ENCODE measurements around the gene PDLIM5. TPM values are rescaled to one million over a fixed set of nuclear protein-coding genes. Genes with fewer than 3 reads are reported as not detected.
A peak's percentile ranks its signal among the peaks of the same experiment; 100 is the strongest.

Gene PDLIM5
- total and polyA plus RNA-seq, 7 experiments from 2014 or later = 14.4 to 61.7 (median 35.7) TPM

DNA sequence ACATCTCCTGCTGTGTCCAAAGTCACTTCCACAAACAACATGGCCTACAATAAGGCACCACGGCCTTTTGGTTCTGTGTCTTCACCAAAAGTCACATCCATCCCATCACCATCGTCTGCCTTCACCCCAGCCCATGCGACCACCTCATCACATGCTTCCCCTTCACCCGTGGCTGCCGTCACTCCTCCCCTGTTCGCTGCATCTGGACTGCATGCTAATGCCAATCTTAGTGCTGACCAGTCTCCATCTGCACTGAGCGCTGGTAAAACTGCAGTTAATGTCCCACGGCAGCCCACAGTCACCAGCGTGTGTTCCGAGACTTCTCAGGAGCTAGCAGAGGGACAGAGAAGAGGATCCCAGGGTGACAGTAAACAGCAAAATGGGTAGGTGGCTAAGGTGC, 123.9 kb downstream of the PDLIM5 start:
- ChIA-PET CTCF (no interaction called here), POLR2A (no interaction called here)
- DNase-seq (no peak), ATAC-seq (no peak)
- Histone ChIP-seq H3K27me3 (ENCODE audit: control insufficient read depth in 2 of 2, insufficient read depth in 2 of 2, low read length in 2 of 2) (no peaks in the 10 kb centered on the region), H3K4me3 (ENCODE audit: low read length) (no peak overlapping the region), H3K27ac (ENCODE audit: low read depth, low read length) (no peak overlapping the region), H3K36me3 (ENCODE audit: control insufficient read depth in 2 of 3, insufficient read depth in 3 of 3, low read length in 3 of 3) (peaks cover 0 to 4% (median 0%) of the 10 kb centered on the region in 3 experiments), H3K9me3 (ENCODE audit: control insufficient read depth in 2 of 3, low read length in 3 of 3) (no peaks in the 10 kb centered on the region), H3K4me1 (ENCODE audit: control insufficient read depth in 2 of 2, insufficient read depth in 2 of 2, low read length in 2 of 2) (no peaks in the 10 kb centered on the region)
- Mint-ChIP-seq H3K27me3 (no peaks in the 10 kb centered on the region), H3K4me3 (no peak overlapping the region), H3K27ac (no peak overlapping the region), H3K36me3 (peaks cover 0 to 15% (median 0%) of the 10 kb centered on the region in 5 donors), H3K4me1 (no peaks in the 10 kb centered on the region), H3K9me3 (no peaks in the 10 kb centered on the region)
- intact Hi-C loops (cut with micrococcal nuclease) = no loop called here

DNA sequence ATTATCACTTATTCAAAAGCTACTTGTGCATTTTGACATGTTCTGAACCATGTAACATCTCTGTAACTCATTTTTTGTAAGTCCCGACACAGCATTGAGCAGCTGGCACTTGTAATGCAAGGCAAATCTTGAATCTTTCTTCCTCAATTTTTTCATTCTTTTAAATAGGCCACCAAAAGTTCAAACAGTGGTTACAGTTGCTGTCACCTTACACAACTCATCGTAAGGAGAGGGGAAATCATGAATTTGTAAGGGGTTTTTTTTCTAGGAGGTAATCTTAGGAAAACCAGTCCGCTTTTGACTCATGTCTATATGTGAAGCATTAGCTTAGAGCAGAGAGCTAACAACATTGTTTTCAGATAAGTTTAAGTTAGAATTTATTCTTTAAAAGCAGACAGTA, 124.5 kb downstream of the PDLIM5 start:
- Histone ChIP-seq H3K27me3 (ENCODE audit: control insufficient read depth in 2 of 2, insufficient read depth in 2 of 2, low read length in 2 of 2) (no peaks in the 10 kb centered on the region), H3K9me3 (ENCODE audit: control insufficient read depth in 2 of 3, low read length in 3 of 3) (no peaks in the 10 kb centered on the region), H3K4me3 (ENCODE audit: low read length) (no peak overlapping the region), H3K27ac (ENCODE audit: low read depth, low read length) (no peak overlapping the region), H3K4me1 (ENCODE audit: control insufficient read depth in 2 of 2, insufficient read depth in 2 of 2, low read length in 2 of 2) (no peaks in the 10 kb centered on the region), H3K36me3 (ENCODE audit: control insufficient read depth in 2 of 3, insufficient read depth in 3 of 3, low read length in 3 of 3) (peaks cover 0 to 4% (median 0%) of the 10 kb centered on the region in 3 experiments)
- CTCF ChIA-PET = no interaction called here
- no peaks in the 10 kb centered on the region for H3K9me3 Mint-ChIP-seq
- ATAC-seq = no peak
- peaks cover 0 to 15% (median 0%) of the 10 kb centered on the region in 5 donors for H3K36me3 Mint-ChIP-seq
- DNase-seq = no peak
- H3K27ac Mint-ChIP-seq = no peak overlapping the region
- intact Hi-C loops (cut with micrococcal nuclease) = no loop called here
- no peaks in the 10 kb centered on the region for H3K4me1 Mint-ChIP-seq
- H3K4me3 Mint-ChIP-seq = no peak overlapping the region
- POLR2A ChIA-PET = no interaction called here
- no peaks in the 10 kb centered on the region for H3K27me3 Mint-ChIP-seq

DNA sequence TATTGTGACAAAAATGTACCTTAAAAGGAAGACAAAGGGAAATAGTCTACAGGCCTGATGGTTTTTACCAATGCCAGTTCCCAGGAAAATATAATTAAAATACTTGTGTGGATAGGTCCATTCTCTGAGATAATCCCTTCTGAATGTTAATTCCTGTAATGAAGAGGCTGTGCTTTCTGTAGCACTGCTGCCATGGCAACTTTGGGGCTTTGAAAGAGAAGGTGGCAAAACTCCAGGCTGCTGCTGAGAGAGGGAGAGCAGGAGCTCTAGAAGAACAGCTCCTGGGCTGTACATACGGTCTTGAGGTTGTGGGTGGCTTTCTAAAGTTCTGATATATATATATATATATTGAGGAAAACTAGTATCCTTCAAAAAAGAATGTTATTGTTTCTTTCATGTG, 125.4 kb downstream of the PDLIM5 start:
- no peaks in the 10 kb centered on the region for H3K4me1 ChIP-seq (ENCODE audit: control insufficient read depth in 2 of 2, insufficient read depth in 2 of 2, low read length in 2 of 2)
- intact Hi-C loops (cut with micrococcal nuclease) = no loop called here
- H3K27me3 ChIP-seq (ENCODE audit: control insufficient read depth in 2 of 2, insufficient read depth in 2 of 2, low read length in 2 of 2) = no peaks in the 10 kb centered on the region
- no peaks in the 10 kb centered on the region for H3K27me3 Mint-ChIP-seq
- DNase-seq = no peak
- ChIA-PET CTCF (no interaction called here), POLR2A (no interaction called here)
- H3K27ac ChIP-seq (ENCODE audit: low read depth, low read length) = no peak overlapping the region
- H3K4me3 Mint-ChIP-seq = no peak overlapping the region
- H3K4me3 ChIP-seq (ENCODE audit: low read length) = no peak overlapping the region
- no peak for ATAC-seq
- no peaks in the 10 kb centered on the region for H3K9me3 Mint-ChIP-seq
- no peak overlapping the region for H3K27ac Mint-ChIP-seq
- peaks cover 0 to 4% (median 0%) of the 10 kb centered on the region in 3 experiments for H3K36me3 ChIP-seq (ENCODE audit: control insufficient read depth in 2 of 3, insufficient read depth in 3 of 3, low read length in 3 of 3)
- no peaks in the 10 kb centered on the region for H3K4me1 Mint-ChIP-seq
- H3K9me3 ChIP-seq (ENCODE audit: control insufficient read depth in 2 of 3, low read length in 3 of 3) = no peaks in the 10 kb centered on the region
- H3K36me3 Mint-ChIP-seq = peaks cover 0 to 15% (median 0%) of the 10 kb centered on the region in 5 donors

DNA sequence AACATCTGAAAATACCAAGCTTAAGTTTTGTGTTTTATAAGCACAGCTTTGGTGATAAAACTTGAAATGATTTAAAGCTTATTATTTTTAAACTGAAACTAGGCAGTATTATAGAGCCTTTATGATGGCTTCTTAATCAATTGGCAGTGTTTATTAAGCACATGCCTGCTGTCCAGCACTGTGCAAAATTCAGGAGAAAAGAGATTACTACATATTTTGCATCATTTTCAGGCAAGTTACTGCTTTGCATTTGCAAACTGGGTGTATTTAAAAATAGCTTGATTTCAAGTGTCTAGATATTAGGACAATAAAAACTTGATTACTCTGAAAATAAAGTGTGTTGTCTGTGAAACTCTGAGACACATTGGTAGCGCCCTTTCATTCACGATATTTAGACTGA, 126.5 kb downstream of the PDLIM5 start:
- Histone ChIP-seq H3K27ac (ENCODE audit: low read depth, low read length) (no peak overlapping the region), H3K9me3 (ENCODE audit: control insufficient read depth in 2 of 3, low read length in 3 of 3) (no peaks in the 10 kb centered on the region), H3K27me3 (ENCODE audit: control insufficient read depth in 2 of 2, insufficient read depth in 2 of 2, low read length in 2 of 2) (no peaks in the 10 kb centered on the region), H3K4me3 (ENCODE audit: low read length) (no peak overlapping the region), H3K36me3 (ENCODE audit: control insufficient read depth in 2 of 3, insufficient read depth in 3 of 3, low read length in 3 of 3) (peaks cover 0 to 4% (median 0%) of the 10 kb centered on the region in 3 experiments), H3K4me1 (ENCODE audit: control insufficient read depth in 2 of 2, insufficient read depth in 2 of 2, low read length in 2 of 2) (no peaks in the 10 kb centered on the region)
- peaks cover 0 to 19% (median 0%) of the 10 kb centered on the region in 5 donors for H3K36me3 Mint-ChIP-seq
- H3K27me3 Mint-ChIP-seq = no peaks in the 10 kb centered on the region
- intact Hi-C loops (cut with micrococcal nuclease) = no loop called here
- H3K4me1 Mint-ChIP-seq = peaks cover 0 to 2% (median 0%) of the 10 kb centered on the region in 7 donors
- H3K27ac Mint-ChIP-seq = no peak overlapping the region
- ChIA-PET CTCF (interaction anchor here (0.6 kb wide), 1 partner anchor 76 kb away, joined by 3 read pairs; no protein-coding TSS in a partner anchor), POLR2A (no interaction called here)
- no peak for ATAC-seq
- DNase-seq = no peak
- H3K4me3 Mint-ChIP-seq = no peak overlapping the region
- H3K9me3 Mint-ChIP-seq = no peaks in the 10 kb centered on the region

DNA sequence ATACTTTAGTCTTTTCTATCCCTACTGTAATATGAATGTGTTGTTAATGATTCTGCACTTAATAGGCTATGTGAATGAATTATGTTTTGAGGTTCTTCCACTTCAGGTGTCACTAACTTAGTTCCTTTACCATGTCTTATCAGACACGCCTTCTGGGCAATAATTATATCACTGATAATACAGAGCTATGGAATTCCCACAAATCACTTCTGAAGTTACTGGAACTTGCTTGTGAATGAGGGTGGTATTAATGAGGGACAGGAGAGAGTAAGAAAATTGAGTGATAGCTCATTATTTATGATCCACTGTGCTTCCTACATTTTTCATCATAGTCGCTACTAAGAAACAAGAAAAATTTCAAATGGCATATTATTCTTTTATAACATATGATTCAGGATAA, 130.0 kb downstream of the PDLIM5 start:
- DNase-seq (no peak), ATAC-seq (no peak)
- CTCF ChIA-PET = no interaction called here
- Mint-ChIP-seq H3K4me3 (no peak overlapping the region), H3K27me3 (no peaks in the 10 kb centered on the region), H3K4me1 (peaks cover 0 to 4% (median 0%) of the 10 kb centered on the region in 7 donors), H3K9me3 (no peaks in the 10 kb centered on the region), H3K36me3 (peaks cover 0 to 24% (median 7%) of the 10 kb centered on the region in 5 donors), H3K27ac (no peak overlapping the region)
- intact Hi-C loops (cut with micrococcal nuclease) = no loop called here
- POLR2A ChIA-PET = no interaction called here
- Histone ChIP-seq H3K4me1 (ENCODE audit: control insufficient read depth in 2 of 2, insufficient read depth in 2 of 2, low read length in 2 of 2) (peaks cover 0 to 4% of the 10 kb centered on the region in 2 donors), H3K4me3 (ENCODE audit: low read length) (no peak overlapping the region), H3K9me3 (ENCODE audit: control insufficient read depth in 2 of 3, low read length in 3 of 3) (no peaks in the 10 kb centered on the region), H3K27ac (ENCODE audit: low read depth, low read length) (no peak overlapping the region), H3K36me3 (ENCODE audit: control insufficient read depth in 2 of 3, insufficient read depth in 3 of 3, low read length in 3 of 3) (peaks cover 0 to 3% (median 0%) of the 10 kb centered on the region in 3 experiments), H3K27me3 (ENCODE audit: control insufficient read depth in 2 of 2, insufficient read depth in 2 of 2, low read length in 2 of 2) (no peaks in the 10 kb centered on the region)

DNA sequence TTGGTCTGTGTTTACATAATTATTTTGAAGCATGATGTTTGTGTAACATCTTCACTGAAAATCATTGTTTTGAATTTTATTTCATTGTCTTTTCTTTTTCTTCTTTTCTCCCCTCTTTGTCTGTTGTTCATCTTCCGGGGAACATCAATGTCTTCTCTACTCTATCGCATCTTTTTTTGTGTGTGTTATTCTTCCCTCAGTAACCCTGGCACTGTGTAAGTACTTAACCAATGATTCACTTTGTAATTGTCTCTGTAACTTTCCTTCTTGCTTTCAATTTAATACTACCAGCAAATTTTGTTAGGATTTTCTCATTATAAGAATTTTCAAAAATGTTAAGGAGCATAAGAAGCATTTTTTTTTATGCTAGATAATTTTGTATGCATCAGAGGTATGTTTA, 130.8 kb downstream of the PDLIM5 start:
- Mint-ChIP-seq H3K4me3 (no peak overlapping the region), H3K36me3 (peaks cover 0 to 30% (median 12%) of the 10 kb centered on the region in 5 donors), H3K27ac (no peak overlapping the region), H3K9me3 (no peaks in the 10 kb centered on the region), H3K27me3 (no peaks in the 10 kb centered on the region), H3K4me1 (peaks cover 0 to 4% (median 0%) of the 10 kb centered on the region in 7 donors)
- no peaks in the 10 kb centered on the region for H3K9me3 ChIP-seq (ENCODE audit: control insufficient read depth in 2 of 3, low read length in 3 of 3)
- H3K4me1 ChIP-seq (ENCODE audit: control insufficient read depth in 2 of 2, insufficient read depth in 2 of 2, low read length in 2 of 2) = peaks cover 0 to 4% of the 10 kb centered on the region in 2 donors
- no peaks in the 10 kb centered on the region for H3K27me3 ChIP-seq (ENCODE audit: control insufficient read depth in 2 of 2, insufficient read depth in 2 of 2, low read length in 2 of 2)
- ChIA-PET POLR2A (no interaction called here), CTCF (no interaction called here)
- H3K27ac ChIP-seq (ENCODE audit: low read depth, low read length) = no peak overlapping the region
- H3K36me3 ChIP-seq (ENCODE audit: control insufficient read depth in 2 of 3, insufficient read depth in 3 of 3, low read length in 3 of 3) = peaks cover 0 to 3% (median 0%) of the 10 kb centered on the region in 3 experiments
- DNase-seq (no peak), ATAC-seq (no peak)
- no peak overlapping the region for H3K4me3 ChIP-seq (ENCODE audit: low read length)
- intact Hi-C loops (cut with micrococcal nuclease) = no loop called here

DNA sequence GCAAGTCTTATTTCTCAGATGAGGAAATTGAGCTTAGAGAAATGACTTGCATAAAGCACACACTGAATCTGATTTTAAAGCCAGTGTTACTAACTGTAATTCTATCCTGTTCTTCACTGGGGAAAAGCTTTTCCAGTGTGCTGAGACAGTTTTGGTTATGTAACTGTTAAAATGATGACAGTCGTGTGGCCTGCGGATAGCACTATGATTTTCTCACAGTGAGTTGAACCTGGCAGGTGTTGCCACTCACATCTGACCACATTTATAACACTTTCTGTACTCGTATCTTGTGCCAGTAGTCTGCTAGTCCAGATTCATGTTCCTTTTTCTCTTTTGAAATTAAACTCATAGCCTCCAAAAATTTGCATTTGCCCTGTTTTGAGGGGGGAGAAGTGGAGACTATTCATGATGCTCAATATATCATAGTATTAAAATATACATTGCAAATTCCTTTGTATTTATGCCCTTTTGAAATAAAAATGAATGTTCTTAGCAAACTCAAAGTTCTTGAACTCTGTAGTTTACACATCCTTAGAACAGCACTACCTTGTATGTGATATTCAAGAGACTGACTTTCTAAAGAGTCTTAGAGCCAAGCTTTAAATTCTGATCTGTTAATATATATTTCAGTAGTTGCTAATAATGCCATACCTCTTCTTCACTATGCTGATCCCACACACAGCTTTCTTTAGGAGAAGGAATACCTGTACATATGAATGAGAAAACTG, 132.3 kb downstream of the PDLIM5 start:
- Mint-ChIP-seq H3K4me1 (peaks cover 0 to 4% (median 0%) of the 10 kb centered on the region in 7 donors), H3K9me3 (no peaks in the 10 kb centered on the region), H3K27me3 (no peaks in the 10 kb centered on the region), H3K27ac (no peak overlapping the region), H3K4me3 (no peak overlapping the region), H3K36me3 (peaks cover 0 to 33% (median 17%) of the 10 kb centered on the region in 5 donors)
- Histone ChIP-seq H3K36me3 (ENCODE audit: control insufficient read depth in 2 of 3, insufficient read depth in 3 of 3, low read length in 3 of 3) (peaks cover 0 to 3% (median 0%) of the 10 kb centered on the region in 3 experiments), H3K4me1 (ENCODE audit: control insufficient read depth in 2 of 2, insufficient read depth in 2 of 2, low read length in 2 of 2) (peaks cover 0 to 4% of the 10 kb centered on the region in 2 donors), H3K9me3 (ENCODE audit: control insufficient read depth in 2 of 3, low read length in 3 of 3) (no peaks in the 10 kb centered on the region), H3K27me3 (ENCODE audit: control insufficient read depth in 2 of 2, insufficient read depth in 2 of 2, low read length in 2 of 2) (no peaks in the 10 kb centered on the region), H3K4me3 (ENCODE audit: low read length) (no peak overlapping the region), H3K27ac (ENCODE audit: low read depth, low read length) (no peak overlapping the region)
- CTCF ChIA-PET = interaction anchor here (1.2 kb wide), 1 partner anchor 9 kb away, joined by 3 read pairs; no protein-coding TSS in a partner anchor
- POLR2A ChIA-PET = no interaction called here
- intact Hi-C loops (cut with micrococcal nuclease) = no loop called here
- ATAC-seq (peak; percentile 73), DNase-seq (no peak)
